ENCODE measurements around the gene CCDC70. TPM values are rescaled to one million over a fixed set of nuclear protein-coding genes. Genes with fewer than 3 reads are reported as not detected.

The CCDC70 gene
- polyA plus RNA-seq, 1 experiment = not detected

- peaks cover 41% of the 10 kb centered on the region for H3K27me3 ChIP-seq (ENCODE audit: control insufficient read depth, insufficient read depth, low read length)
- DNase-seq (ENCODE audit: low read depth, low spot score) = no peak
- H3K9me3 ChIP-seq (ENCODE audit: control insufficient read depth, insufficient read depth, low read length) = no peaks in the 10 kb centered on the region
- no peak for TF ChIP-seq CTCF (IDR thresholded peaks at IDR 0.05; ENCODE audit: low read depth, low read length)
- CTCF ChIA-PET = interaction anchor here (0.6 to 1.8 kb wide), 3 partner anchors 10 to 676 kb away, joined by 3 to 10 read pairs (median 3); no protein-coding TSS in a partner anchor
- no peak overlapping the region for H3K27ac ChIP-seq (ENCODE audit: low read depth, low read length)
- POLR2A ChIA-PET = interaction anchor here (0.6 kb wide), 1 partner anchor 180 kb away, joined by 3 read pairs; no protein-coding TSS in a partner anchor
- no peak overlapping the region for H3K4me3 ChIP-seq (ENCODE audit: low read depth, low read length)
Measured at GRCh38 chr13:51825165-51825592, 36.6 kb upstream of the CCDC70 start.

GRCh38 chr13:51825681-51826254 lies 36.0 kb upstream of the CCDC70 start:
- ChIA-PET POLR2A (no interaction called here), CTCF (interaction anchor here (0.6 to 1.8 kb wide), 6 partner anchors 11 to 677 kb away, joined by 3 to 10 read pairs (median 4); partner anchors contain the start of gene TMEM272)
- no peak for DNase-seq (ENCODE audit: low read depth, low spot score)
- Histone ChIP-seq H3K27ac (ENCODE audit: low read depth, low read length) (no peak overlapping the region), H3K4me3 (ENCODE audit: low read depth, low read length) (no peak overlapping the region), H3K27me3 (ENCODE audit: control insufficient read depth, insufficient read depth, low read length) (peaks cover 37% of the 10 kb centered on the region), H3K9me3 (ENCODE audit: control insufficient read depth, insufficient read depth, low read length) (no peaks in the 10 kb centered on the region)
- TF ChIP-seq CTCF (IDR thresholded peaks at IDR 0.05; ENCODE audit: low read depth, low read length) = no peak

- Histone ChIP-seq H3K4me3 (ENCODE audit: low read depth, low read length) (no peak overlapping the region), H3K9me3 (ENCODE audit: control insufficient read depth, insufficient read depth, low read length) (no peaks in the 10 kb centered on the region), H3K27me3 (ENCODE audit: control insufficient read depth, insufficient read depth, low read length) (peaks cover 40% of the 10 kb centered on the region), H3K27ac (ENCODE audit: low read depth, low read length) (no peak overlapping the region)
- no peak for DNase-seq (ENCODE audit: low read depth, low spot score)
- ChIA-PET CTCF (interaction anchor here (1.3 to 1.8 kb wide), 2 partner anchors 12 to 18 kb away, joined by 4 to 10 read pairs; partner anchors contain the start of gene TMEM272), POLR2A (no interaction called here)
- no peak for TF ChIP-seq CTCF (IDR thresholded peaks at IDR 0.05; ENCODE audit: low read depth, low read length)
Measured at GRCh38 chr13:51826606-51827005, 35.2 kb upstream of the CCDC70 start.

- Histone ChIP-seq H3K27me3 (ENCODE audit: control insufficient read depth, insufficient read depth, low read length) (peaks cover 38% of the 10 kb centered on the region), H3K9me3 (ENCODE audit: control insufficient read depth, insufficient read depth, low read length) (no peaks in the 10 kb centered on the region), H3K4me3 (ENCODE audit: low read depth, low read length) (no peak overlapping the region), H3K27ac (ENCODE audit: low read depth, low read length) (no peak overlapping the region)
- ChIA-PET CTCF (interaction anchor here (0.5 to 3.2 kb wide), 2 partner anchors 12 to 171 kb away, joined by 3 to 13 read pairs; no protein-coding TSS in a partner anchor), POLR2A (no interaction called here)
- DNase-seq (ENCODE audit: low read depth, low spot score) = no peak
- no peak for TF ChIP-seq CTCF (IDR thresholded peaks at IDR 0.05; ENCODE audit: low read depth, low read length)
Measured at GRCh38 chr13:51827254-51827653, 34.5 kb upstream of the CCDC70 start.
